Mucosa of stomach (tissue), 1 donor: Measurements from ENCODE around the gene RTP5.
"Not testable (repeated sequence)": the region's sequence is repeated elsewhere in the genome, so short reads cannot be mapped to it uniquely, and the experiment has no call there.

Source experiments
- H3K27me3 ChIP-seq: one replicate; pipeline ENCODE4 v1.7.0; 2013; ENCODE audit warnings: mild to moderate bottlenecking, low read length; ENCODE audit not compliant: control insufficient read depth, insufficient read depth
- H3K36me3 ChIP-seq: one replicate; pipeline ENCODE4 v1.7.0; 2013; ENCODE audit warnings: low read length; ENCODE audit not compliant: control insufficient read depth, insufficient read depth
- H3K4me1 ChIP-seq: one replicate; pipeline ENCODE4 v1.7.0; 2013; ENCODE audit warnings: mild to moderate bottlenecking, low read length; ENCODE audit not compliant: control insufficient read depth, insufficient read depth
- H3K4me3 ChIP-seq: one replicate; pipeline ENCODE4 v1.7.0; 2013; ENCODE audit warnings: low read length
- H3K9ac ChIP-seq: one replicate; pipeline ENCODE4 v1.7.0; 2013; ENCODE audit warnings: mild to moderate bottlenecking, low read length, moderate library complexity
- H3K9me3 ChIP-seq: one replicate; pipeline ENCODE4 v1.7.0; 2013; ENCODE audit warnings: mild to moderate bottlenecking, low read length, moderate library complexity; ENCODE audit not compliant: control insufficient read depth
- donor health status: Pancreatic carcinoma.

RTP5 gene

GRCh38 chr2:241901018-241901380 lies 31.5 kb downstream of the RTP5 start:
- peaks cover 5% of the 10 kb centered on the region for H3K27me3 ChIP-seq
- no peaks in the 10 kb centered on the region for H3K9me3 ChIP-seq
- no peak overlapping the region for H3K9ac ChIP-seq
- no peaks in the 10 kb centered on the region for H3K36me3 ChIP-seq
- peaks cover 12% of the 10 kb centered on the region for H3K4me1 ChIP-seq
- H3K4me3 ChIP-seq: no peak overlapping the region

- H3K36me3 ChIP-seq: no peaks in the 10 kb centered on the region
- no peak overlapping the region for H3K4me3 ChIP-seq
- peaks cover 5% of the 10 kb centered on the region for H3K27me3 ChIP-seq
- H3K9ac ChIP-seq: no peak overlapping the region
- no peaks in the 10 kb centered on the region for H3K9me3 ChIP-seq
- peaks cover 10% of the 10 kb centered on the region for H3K4me1 ChIP-seq
Measured at GRCh38 chr2:241901500-241902351, 32.2 kb downstream of the RTP5 start.

GRCh38 chr2:241902357-241902991 lies 32.9 kb downstream of the RTP5 start:
- Histone ChIP-seq H3K4me1 (peaks cover 10% of the 10 kb centered on the region), H3K9me3 (no peaks in the 10 kb centered on the region), H3K9ac (no peak overlapping the region), H3K4me3 (no peak overlapping the region), H3K27me3 (peaks cover 5% of the 10 kb centered on the region), H3K36me3 (no peaks in the 10 kb centered on the region)

- no peaks in the 10 kb centered on the region for H3K9me3 ChIP-seq
- no peak overlapping the region for H3K4me3 ChIP-seq
- no peaks in the 10 kb centered on the region for H3K36me3 ChIP-seq
- peaks cover 10% of the 10 kb centered on the region for H3K4me1 ChIP-seq
- peaks cover 5% of the 10 kb centered on the region for H3K27me3 ChIP-seq
- H3K9ac ChIP-seq: no peak overlapping the region
Measured at GRCh38 chr2:241903121-241904010, 33.8 kb downstream of the RTP5 start.

GRCh38 chr2:241904011-241904718 lies 34.6 kb downstream of the RTP5 start:
- Histone ChIP-seq H3K4me3 (no peak overlapping the region), H3K27me3 (peaks cover 5% of the 10 kb centered on the region), H3K9ac (no peak overlapping the region), H3K9me3 (no peaks in the 10 kb centered on the region), H3K4me1 (peaks cover 10% of the 10 kb centered on the region), H3K36me3 (no peaks in the 10 kb centered on the region)

- Histone ChIP-seq H3K9ac (no peak overlapping the region), H3K36me3 (no peaks in the 10 kb centered on the region), H3K9me3 (no peaks in the 10 kb centered on the region), H3K27me3 (peaks cover 5% of the 10 kb centered on the region), H3K4me3 (no peak overlapping the region), H3K4me1 (peaks cover 8% of the 10 kb centered on the region)
Measured at GRCh38 chr2:241904791-241905710, 35.5 kb downstream of the RTP5 start.

- Histone ChIP-seq H3K4me3 (no peak overlapping the region), H3K36me3 (no peaks in the 10 kb centered on the region), H3K9ac (no peak overlapping the region), H3K27me3 (peaks cover 5% of the 10 kb centered on the region), H3K9me3 (no peaks in the 10 kb centered on the region), H3K4me1 (peaks cover 6% of the 10 kb centered on the region)
Measured at GRCh38 chr2:241905716-241906377, 36.3 kb downstream of the RTP5 start.

GRCh38 chr2:241906378-241906770 lies 36.8 kb downstream of the RTP5 start:
- not testable (repeated sequence) for H3K9me3 ChIP-seq, H3K4me3 ChIP-seq, H3K27me3 ChIP-seq, H3K9ac ChIP-seq, H3K4me1 ChIP-seq, H3K36me3 ChIP-seq

GRCh38 chr2:241906826-241907570 lies 37.5 kb downstream of the RTP5 start:
- H3K4me3 ChIP-seq: no peak overlapping the region
- no peaks in the 10 kb centered on the region for H3K27me3 ChIP-seq
- H3K4me1 ChIP-seq: no peaks in the 10 kb centered on the region
- H3K9me3 ChIP-seq: no peaks in the 10 kb centered on the region
- H3K9ac ChIP-seq: no peak overlapping the region
- no peaks in the 10 kb centered on the region for H3K36me3 ChIP-seq

- H3K4me3 ChIP-seq, H3K4me1 ChIP-seq, H3K9ac ChIP-seq, H3K27me3 ChIP-seq, H3K9me3 ChIP-seq, H3K36me3 ChIP-seq: not testable (repeated sequence)
Measured at GRCh38 chr2:241907831-241908230, 38.3 kb downstream of the RTP5 start.
